GM12865 (cell line): ENCODE data around the gene KPNA5.
A peak's percentile ranks its signal among the peaks of the same experiment; 100 is the strongest.

ENCODE experiments used
- DNase-seq: peaks from one replicate; pipeline ENCODE4 v3.0.0; 2010; ENCODE audit warnings: low read depth
- H3K4me3 ChIP-seq: 2 replicates; pipeline ENCODE4 v1.5.1; 2011; ENCODE audit warnings: mild to moderate bottlenecking, low read depth, low read length, control low read depth
- TF ChIP-seq, protein P1 (sequence below): IDR thresholded peaks from 2 replicates; pipeline ENCODE4 v1.5.1; 2011; ENCODE audit warnings: low read length, control low read depth, low read depth, inconsistent platforms; ENCODE audit not compliant: insufficient read depth; ENCODE audit errors: missing control alignments

Gene KPNA5

DNA sequence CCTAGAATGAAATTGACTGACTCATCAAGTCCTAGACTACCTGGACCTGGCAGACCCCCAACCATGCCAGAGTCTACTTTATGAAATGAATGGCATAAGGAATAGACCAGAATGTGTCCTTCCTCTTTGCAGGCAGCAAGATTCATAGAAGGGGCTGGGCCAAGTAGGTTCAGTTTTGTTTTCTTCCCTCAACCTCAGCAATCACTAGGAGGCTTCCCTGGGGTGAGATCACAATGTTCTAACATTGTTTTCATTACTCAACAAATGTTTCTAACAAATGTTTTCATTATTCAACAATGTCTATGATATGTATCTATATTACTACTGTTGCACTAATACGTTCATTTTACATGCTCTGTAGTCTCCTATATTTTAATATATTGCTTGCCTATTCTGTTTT lies 92.9 kb downstream of the KPNA5 start:
- TF ChIP-seq, protein P1, sequence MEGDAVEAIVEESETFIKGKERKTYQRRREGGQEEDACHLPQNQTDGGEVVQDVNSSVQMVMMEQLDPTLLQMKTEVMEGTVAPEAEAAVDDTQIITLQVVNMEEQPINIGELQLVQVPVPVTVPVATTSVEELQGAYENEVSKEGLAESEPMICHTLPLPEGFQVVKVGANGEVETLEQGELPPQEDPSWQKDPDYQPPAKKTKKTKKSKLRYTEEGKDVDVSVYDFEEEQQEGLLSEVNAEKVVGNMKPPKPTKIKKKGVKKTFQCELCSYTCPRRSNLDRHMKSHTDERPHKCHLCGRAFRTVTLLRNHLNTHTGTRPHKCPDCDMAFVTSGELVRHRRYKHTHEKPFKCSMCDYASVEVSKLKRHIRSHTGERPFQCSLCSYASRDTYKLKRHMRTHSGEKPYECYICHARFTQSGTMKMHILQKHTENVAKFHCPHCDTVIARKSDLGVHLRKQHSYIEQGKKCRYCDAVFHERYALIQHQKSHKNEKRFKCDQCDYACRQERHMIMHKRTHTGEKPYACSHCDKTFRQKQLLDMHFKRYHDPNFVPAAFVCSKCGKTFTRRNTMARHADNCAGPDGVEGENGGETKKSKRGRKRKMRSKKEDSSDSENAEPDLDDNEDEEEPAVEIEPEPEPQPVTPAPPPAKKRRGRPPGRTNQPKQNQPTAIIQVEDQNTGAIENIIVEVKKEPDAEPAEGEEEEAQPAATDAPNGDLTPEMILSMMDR: no peak
- no peak for DNase-seq
- H3K4me3 ChIP-seq: no peak overlapping the region

DNA sequence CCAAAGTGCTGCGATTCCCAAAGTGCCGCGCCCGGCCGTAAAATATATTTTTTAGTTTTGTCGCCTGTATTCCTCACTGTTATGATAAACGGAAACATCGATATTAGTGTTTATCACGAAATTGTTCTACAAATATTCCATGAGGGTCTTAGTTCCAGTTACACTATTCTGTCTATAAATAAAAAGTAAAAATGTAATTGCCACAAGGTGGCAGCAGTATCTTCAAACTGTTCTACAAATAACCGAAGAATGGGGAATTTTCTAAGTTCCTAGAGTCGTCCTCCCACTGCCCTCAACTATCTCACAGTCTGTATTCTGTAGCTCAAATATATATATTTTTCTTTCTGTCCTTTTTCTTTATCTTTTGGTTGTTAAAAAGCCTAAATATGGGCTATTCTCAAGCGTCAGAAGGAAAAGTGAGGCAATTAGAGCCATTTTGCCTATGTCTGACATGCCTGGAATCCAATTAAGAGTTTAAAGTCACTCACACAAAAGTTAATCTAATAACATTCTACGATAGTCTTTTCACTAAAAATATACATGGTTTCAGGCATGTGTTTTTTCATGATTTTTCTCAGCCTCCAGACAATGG lies 98.7 kb downstream of the KPNA5 start:
- TF ChIP-seq, protein P1: peak; percentile 21
- DNase-seq: peak; percentile 40
- H3K4me3 ChIP-seq: no peak overlapping the region

DNA sequence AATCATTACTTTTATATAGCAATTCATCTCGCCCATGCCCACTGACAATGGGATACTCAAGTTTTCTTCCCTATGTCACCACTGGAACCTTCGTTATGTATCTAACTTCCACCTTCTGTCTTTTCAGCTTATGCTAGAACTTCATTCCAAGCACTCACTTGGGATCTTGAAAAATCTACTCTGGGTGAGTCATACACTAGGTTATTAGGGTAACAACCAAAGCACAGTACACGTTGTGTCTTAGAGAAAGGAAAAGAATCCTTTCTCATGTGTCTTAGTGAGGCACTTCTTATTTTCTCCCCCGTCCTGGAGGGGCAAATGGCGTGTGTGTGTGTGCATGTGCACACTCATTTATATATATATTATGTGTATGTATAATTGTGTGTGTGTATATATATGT lies 102.8 kb downstream of the KPNA5 start:
- no peak overlapping the region for H3K4me3 ChIP-seq
- TF ChIP-seq, protein P1: no peak
- no peak for DNase-seq
